Stimulated activated CD8-positive, alpha-beta memory T cell treated with anti-CD3 and anti-CD28 coated beads, Interleukin-7, amount 100 ng/mL, for 24 hours (primary cell): Measurements from ENCODE around the gene AMY1B.
"Not testable (repeated sequence)": the region's sequence is repeated elsewhere in the genome, so short reads cannot be mapped to it uniquely, and the experiment has no call there.

ENCODE experiments used
- DNase-seq: peaks from one replicate; pipeline ENCODE4 v3.0.0-alpha.2; 2020; ENCODE audit warnings: low read depth

AMY1B gene

GRCh38 chr1:103696110-103696509 lies at the start of gene AMY1B:
Gene AMY1B, minus strand, starts transcription at chr1:103696210. Its CDS starts 571 bp downstream, at chr1:103695639.
- not testable (repeated sequence) for DNase-seq

GRCh38 chr1:103745040-103745439 lies 49.0 kb upstream of the AMY1B start:
- not testable (repeated sequence) for DNase-seq

- DNase-seq = not testable (repeated sequence)
Observed at GRCh38 chr1:103744449-103744848, 48.4 kb upstream of the AMY1B start.

GRCh38 chr1:103738031-103738430 lies 42.0 kb upstream of the AMY1B start:
- DNase-seq = not testable (repeated sequence)

GRCh38 chr1:103735334-103735733 lies 39.3 kb upstream of the AMY1B start:
- DNase-seq = not testable (repeated sequence)

- DNase-seq = not testable (repeated sequence)
Observed at GRCh38 chr1:103721473-103721872, 25.5 kb upstream of the AMY1B start.

- not testable (repeated sequence) for DNase-seq
Observed at GRCh38 chr1:103717404-103717803, 21.4 kb upstream of the AMY1B start.

- not testable (repeated sequence) for DNase-seq
Observed at GRCh38 chr1:103710381-103710780, 14.4 kb upstream of the AMY1B start.

- DNase-seq = not testable (repeated sequence)
Observed at GRCh38 chr1:103707670-103708069, 11.7 kb upstream of the AMY1B start.

- not testable (repeated sequence) for DNase-seq
Observed at GRCh38 chr1:103701256-103701655, 5.2 kb upstream of the AMY1B start.

- DNase-seq = not testable (repeated sequence)
Observed at GRCh38 chr1:103700669-103701068, 4.7 kb upstream of the AMY1B start.

GRCh38 chr1:103697430-103697829 lies 1.4 kb upstream of the AMY1B start:
- not testable (repeated sequence) for DNase-seq

- not testable (repeated sequence) for DNase-seq
Observed at GRCh38 chr1:103676335-103676734, 19.7 kb downstream of the AMY1B start.

GRCh38 chr1:103655460-103655859 lies 40.5 kb downstream of the AMY1B start, which contains the start of gene AMY1A:
Gene AMY1A, plus strand, starts transcription at chr1:103655760. Its CDS starts 571 bp downstream, at chr1:103656331.
- not testable (repeated sequence) for DNase-seq

GRCh38 chr1:103654133-103654532 lies 41.9 kb downstream of the AMY1B start:
- DNase-seq = not testable (repeated sequence)

GRCh38 chr1:103650889-103651288 lies 45.1 kb downstream of the AMY1B start:
- DNase-seq = not testable (repeated sequence)

- not testable (repeated sequence) for DNase-seq
Observed at GRCh38 chr1:103650305-103650704, 45.7 kb downstream of the AMY1B start.

GRCh38 chr1:103643908-103644307 lies 52.1 kb downstream of the AMY1B start:
- not testable (repeated sequence) for DNase-seq

GRCh38 chr1:103641194-103641593 lies 54.8 kb downstream of the AMY1B start:
- DNase-seq = not testable (repeated sequence)
